Thymus (tissue), 11 donors: Measurements from ENCODE around the gene RAB12. TPM values are rescaled to one million over a fixed set of nuclear protein-coding genes. Genes with fewer than 3 reads are reported as not detected.

Source experiments
- DNase-seq, 9 donors: peaks; one replicate each; pipeline ENCODE4 v3.0.0-alpha.2; 2013; ENCODE audit warnings: low spot score in 9 of 9, low read depth in 6 of 9, missing footprints in 1 of 9
- H3K27ac ChIP-seq, 2 donors: one replicate each; pipeline ENCODE4 v1.5.1; 2013; ENCODE audit warnings: control low read depth in 1 of 2, low read depth in 1 of 2, low read length in 1 of 2, mild to moderate bottlenecking in 1 of 2, moderate library complexity in 1 of 2
- H3K27me3 ChIP-seq, 2 donors: one replicate each; pipeline ENCODE4 v1.5.1; 2013; ENCODE audit warnings: low read length in 1 of 2; ENCODE audit not compliant: control insufficient read depth in 2 of 2, insufficient read depth in 1 of 2
- H3K36me3 ChIP-seq, 2 donors: one replicate each; pipeline ENCODE4 v1.5.1; 2013; ENCODE audit warnings: low read length in 1 of 2, mild to moderate bottlenecking in 1 of 2, moderate library complexity in 1 of 2; ENCODE audit not compliant: control insufficient read depth in 2 of 2, insufficient read depth in 2 of 2
- H3K4me1 ChIP-seq, 2 donors: one replicate each; pipeline ENCODE4 v1.5.1; 2013; ENCODE audit warnings: low read length in 2 of 2; ENCODE audit not compliant: control insufficient read depth in 2 of 2, insufficient read depth in 2 of 2
- H3K4me3 ChIP-seq, 2 donors: one replicate each; pipeline ENCODE4 v1.5.1; 2013; ENCODE audit warnings: low read length in 2 of 2, control low read depth in 1 of 2, mild to moderate bottlenecking in 1 of 2
- H3K9me3 ChIP-seq, 2 donors: one replicate each; pipeline ENCODE4 v1.5.1; 2013; ENCODE audit warnings: low read length in 1 of 2, mild to moderate bottlenecking in 1 of 2; ENCODE audit not compliant: control insufficient read depth in 2 of 2, insufficient read depth in 1 of 2
- WGBS: extraction: QIAGEN DNeasy Blood & Tissue Kit; methylation state at CpG from one replicate; pipeline ENCODE4 v1.1.7; 2013; 5-methylcytosine and 5-hydroxymethylcytosine counted together
- polyA plus RNA-seq: library from polyadenylated mRNA; stranded (reverse); fragments of 200-250 nt; gene quantifications from one replicate; pipeline ENCODE4 v1.2.3, GENCODE V29; 2013
- total RNA-seq: library from RNA; stranded (reverse); fragments of 120-200 nt; gene quantifications from one replicate; pipeline ENCODE4 v1.2.4, GENCODE V29; 2013
- donor health status: healthy.

Gene RAB12
- total and polyA plus RNA-seq, 2 donors: 17.8 to 60.0 TPM

DNA sequence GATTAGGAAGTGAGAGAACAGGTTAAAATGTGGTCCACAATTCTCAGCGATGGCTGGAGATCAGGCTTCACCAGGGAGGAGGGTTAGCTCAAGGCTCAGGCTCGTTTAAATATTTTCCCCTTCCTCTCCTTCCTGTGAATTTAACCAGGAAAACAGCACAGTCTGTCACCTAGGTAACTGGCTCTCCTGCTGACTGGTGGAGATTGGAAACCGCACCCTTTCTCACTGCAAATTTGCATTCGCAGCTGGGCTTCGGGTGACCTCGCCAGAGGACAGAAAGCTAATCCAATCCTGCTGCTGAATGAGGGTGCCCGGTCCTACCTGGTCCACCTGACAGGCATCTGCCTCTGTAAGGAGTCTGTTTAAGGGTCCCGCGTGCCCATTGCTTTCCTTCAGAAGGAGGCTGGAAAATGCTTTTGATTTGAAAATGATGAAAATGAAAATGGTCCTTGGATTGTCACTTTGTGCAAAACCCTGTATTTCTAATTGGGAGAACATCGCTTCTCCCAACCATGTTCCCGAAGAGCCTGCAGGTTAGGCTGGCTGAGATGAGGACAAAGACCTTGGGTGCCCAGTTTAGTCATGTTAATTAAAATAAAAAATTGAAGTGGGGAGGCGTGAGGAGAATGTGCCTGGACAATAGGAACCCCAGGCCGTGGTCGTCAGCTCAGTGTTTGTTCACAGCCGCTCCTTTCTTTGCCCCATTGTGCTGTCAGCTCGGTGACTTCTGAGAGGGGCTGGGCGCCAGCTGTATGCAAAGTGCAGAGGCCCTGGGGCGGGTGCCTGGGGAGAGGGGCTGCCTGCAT is 52.7 kb downstream of the RAB12 start:
- Histone ChIP-seq H3K4me3 (no peak overlapping the region), H3K9me3 (no peaks in the 10 kb centered on the region), H3K36me3 (no peaks in the 10 kb centered on the region), H3K27me3 (peaks cover 0 to 6% of the 10 kb centered on the region in 2 donors), H3K27ac (no peak overlapping the region), H3K4me1 (no peaks in the 10 kb centered on the region)
- no peak for DNase-seq
- WGBS: 55% methylated on average over 18 of the region's 18 CpGs

DNA sequence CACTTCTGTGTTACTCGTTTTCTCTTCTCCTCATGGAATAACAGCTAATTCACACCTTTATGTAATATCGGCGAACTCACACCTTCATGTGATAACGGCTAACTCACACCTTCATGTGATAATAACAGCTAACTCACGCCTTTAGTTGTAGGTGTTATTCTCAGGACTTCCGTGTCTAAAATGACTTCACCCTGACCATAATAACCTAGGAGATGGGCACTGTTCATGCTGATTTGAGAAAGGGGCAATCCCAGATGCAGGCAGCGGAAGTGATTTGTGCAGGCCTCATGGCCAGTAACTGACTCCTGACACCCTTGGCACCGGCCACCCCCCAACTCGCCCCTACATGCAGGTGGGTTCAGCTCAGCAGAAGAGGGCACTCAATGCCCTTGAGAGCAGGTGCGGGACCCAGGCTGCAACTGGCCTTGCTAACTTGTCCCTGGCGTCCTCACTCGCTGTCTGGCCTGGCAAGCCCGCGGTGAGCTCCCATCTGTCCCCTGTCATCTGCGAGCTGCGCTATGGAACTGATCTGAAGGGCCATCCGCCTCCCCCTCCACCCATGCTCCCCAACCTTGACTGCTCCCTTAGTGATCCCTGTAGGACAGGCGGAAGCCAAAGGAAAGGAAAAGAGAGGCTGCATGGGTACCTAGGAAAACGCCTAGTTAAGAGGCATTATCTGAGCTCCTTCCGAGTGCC is 53.5 kb downstream of the RAB12 start:
- H3K27me3 ChIP-seq: peaks cover 0 to 6% of the 10 kb centered on the region in 2 donors

DNA sequence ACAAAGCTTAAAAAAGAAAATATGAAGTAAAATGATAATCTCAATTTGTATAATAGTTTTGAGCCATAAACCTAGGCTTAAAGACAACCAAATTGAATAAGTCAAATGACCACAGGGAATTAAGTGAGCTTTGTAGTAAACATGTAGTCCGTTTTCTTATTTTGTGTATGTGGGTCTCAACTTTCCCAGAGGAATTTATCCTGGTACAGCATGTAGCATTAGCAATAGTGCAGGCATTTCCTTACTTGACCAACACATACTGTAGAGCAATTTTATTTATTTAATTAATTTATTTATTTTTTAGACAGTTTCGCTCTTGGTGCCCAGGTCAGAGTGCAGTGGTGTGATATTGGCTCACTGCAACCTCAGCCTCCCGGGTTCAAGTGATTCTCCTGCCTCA is 58.6 kb downstream of the RAB12 start:
- no peak for DNase-seq
- no peaks in the 10 kb centered on the region for H3K4me1 ChIP-seq
- H3K27me3 ChIP-seq: no peaks in the 10 kb centered on the region
- H3K9me3 ChIP-seq: no peaks in the 10 kb centered on the region
- no peak overlapping the region for H3K27ac ChIP-seq
- H3K36me3 ChIP-seq: no peaks in the 10 kb centered on the region
- WGBS: 94% methylated on average over 3 of the region's 3 CpGs
- H3K4me3 ChIP-seq: no peak overlapping the region

More for the DNA sequence above, 53.5 kb downstream of the RAB12 start:
- Histone ChIP-seq H3K36me3 (no peaks in the 10 kb centered on the region), H3K9me3 (no peaks in the 10 kb centered on the region), H3K4me3 (no peak overlapping the region), H3K27ac (no peak overlapping the region), H3K4me1 (no peaks in the 10 kb centered on the region)
- DNase-seq: no peak
- WGBS: 97% methylated on average over 20 of the region's 20 CpGs

DNA sequence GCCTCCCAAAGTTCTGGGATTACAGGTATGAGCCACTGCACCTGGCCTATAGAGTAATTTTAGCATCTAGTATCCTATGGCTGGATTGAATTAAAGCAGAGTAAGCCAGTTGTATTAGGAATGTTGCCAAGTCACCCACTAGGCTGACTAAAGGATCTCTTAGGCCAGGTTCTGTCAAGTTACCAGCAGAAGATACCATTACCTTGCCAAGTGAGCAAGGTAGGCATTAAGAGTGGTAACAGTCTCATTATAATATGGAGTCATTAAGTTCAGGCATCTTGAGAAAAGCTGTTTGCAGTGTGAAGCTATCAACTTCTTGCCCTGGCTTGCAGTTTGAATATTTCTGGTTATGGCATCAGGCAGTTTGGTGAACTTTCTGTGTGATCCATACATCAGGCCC is 59.1 kb downstream of the RAB12 start:
- Histone ChIP-seq H3K27me3 (no peaks in the 10 kb centered on the region), H3K27ac (no peak overlapping the region), H3K9me3 (no peaks in the 10 kb centered on the region), H3K36me3 (no peaks in the 10 kb centered on the region), H3K4me3 (no peak overlapping the region), H3K4me1 (no peaks in the 10 kb centered on the region)
- no peak for DNase-seq

DNA sequence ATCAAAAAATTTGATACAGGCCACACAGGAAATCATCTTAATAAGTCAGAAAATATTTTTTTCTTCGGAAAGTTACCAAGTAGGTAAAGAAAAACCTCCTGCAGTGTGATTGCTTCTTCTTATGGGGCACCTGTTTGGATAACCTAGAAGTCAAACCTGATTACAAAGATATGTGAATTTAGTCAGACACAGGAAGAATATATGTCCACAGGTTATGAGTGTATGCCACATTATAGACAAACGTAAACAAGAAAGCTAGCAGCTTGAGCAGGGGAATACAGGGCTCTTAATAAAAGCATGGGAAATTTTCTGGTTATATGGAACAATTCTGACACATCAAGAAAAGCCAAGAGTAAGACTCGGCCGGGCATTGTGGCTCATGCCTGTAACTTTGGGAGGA is 60.3 kb downstream of the RAB12 start:
- H3K9me3 ChIP-seq: no peaks in the 10 kb centered on the region
- DNase-seq: no peak
- 82% methylated on average over 4 of the region's 4 CpGs for WGBS
- H3K27ac ChIP-seq: no peak overlapping the region
- no peak overlapping the region for H3K4me3 ChIP-seq
- H3K4me1 ChIP-seq: no peaks in the 10 kb centered on the region
- no peaks in the 10 kb centered on the region for H3K36me3 ChIP-seq
- no peaks in the 10 kb centered on the region for H3K27me3 ChIP-seq

DNA sequence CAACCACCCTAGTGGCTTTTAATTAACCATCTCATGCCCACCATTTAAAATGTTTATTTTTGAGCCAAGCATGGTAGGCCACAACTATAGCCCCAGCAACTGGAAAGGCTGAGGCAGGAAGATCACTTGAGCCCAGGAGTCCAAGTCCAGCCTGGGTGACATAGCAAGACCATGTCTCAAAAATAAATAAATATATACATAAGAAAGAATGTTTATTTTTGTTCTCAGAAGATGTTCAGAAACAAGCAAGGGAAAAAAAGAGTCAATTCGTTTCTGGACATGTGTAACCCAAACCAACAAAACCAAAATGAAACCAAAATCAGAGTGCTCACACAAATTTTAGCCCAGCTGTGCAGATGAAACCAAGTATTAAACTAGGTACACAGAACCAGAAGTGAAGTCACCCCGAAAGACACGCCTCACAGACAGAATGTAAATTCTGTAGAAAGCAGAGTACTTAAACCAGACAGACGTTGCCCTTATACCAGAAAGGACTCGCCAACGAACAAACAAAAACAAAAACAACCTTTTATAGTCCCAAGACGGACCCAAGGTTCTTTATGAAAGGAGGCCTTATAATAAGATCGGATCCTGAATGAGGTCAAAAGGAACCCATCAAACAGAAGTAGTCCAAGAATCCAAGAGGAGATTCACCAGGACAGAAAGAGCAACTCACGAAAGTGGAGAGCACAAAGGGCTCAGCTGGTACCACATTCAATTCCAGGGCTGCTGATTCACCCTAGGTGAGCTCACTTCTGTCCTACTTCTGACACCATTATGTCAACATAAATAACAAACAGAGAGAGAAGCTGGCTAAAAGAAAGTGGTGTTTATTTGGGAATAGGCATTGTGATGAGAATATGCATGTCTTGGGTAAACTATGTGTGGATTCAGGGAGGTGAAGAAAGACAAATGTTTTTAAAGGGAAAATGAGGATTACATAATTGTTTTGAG is 64.3 kb downstream of the RAB12 start:
- H3K4me3 ChIP-seq: no peak overlapping the region
- DNase-seq: no peak
- 94% methylated on average over 9 of the region's 9 CpGs for WGBS
- no peaks in the 10 kb centered on the region for H3K36me3 ChIP-seq
- H3K4me1 ChIP-seq: no peaks in the 10 kb centered on the region
- no peaks in the 10 kb centered on the region for H3K9me3 ChIP-seq
- H3K27ac ChIP-seq: no peak overlapping the region
- no peaks in the 10 kb centered on the region for H3K27me3 ChIP-seq

DNA sequence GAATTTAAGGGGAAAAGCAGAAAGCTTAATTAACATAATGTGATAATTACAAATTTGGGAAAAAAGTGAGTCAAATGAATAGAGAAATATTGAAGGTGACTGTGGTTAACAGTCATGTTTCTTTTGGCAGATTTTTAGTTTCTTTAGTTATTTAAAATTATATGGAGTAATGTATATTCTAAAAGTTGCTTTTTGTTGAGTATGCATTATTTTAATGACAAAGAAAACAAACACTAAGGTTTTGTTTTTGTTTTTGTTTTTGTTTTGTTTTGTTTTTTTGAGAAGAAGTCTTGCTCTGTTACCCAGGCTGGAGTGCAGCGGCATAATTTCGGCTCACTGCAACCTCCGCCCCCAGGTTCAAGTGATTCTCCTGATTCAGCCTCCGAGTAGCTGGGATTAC is 65.8 kb downstream of the RAB12 start:
- Histone ChIP-seq H3K4me3 (no peak overlapping the region), H3K4me1 (no peaks in the 10 kb centered on the region), H3K27me3 (no peaks in the 10 kb centered on the region), H3K27ac (no peak overlapping the region), H3K9me3 (no peaks in the 10 kb centered on the region), H3K36me3 (no peaks in the 10 kb centered on the region)
- WGBS: 97% methylated on average over 4 of the region's 4 CpGs
- DNase-seq: no peak

DNA sequence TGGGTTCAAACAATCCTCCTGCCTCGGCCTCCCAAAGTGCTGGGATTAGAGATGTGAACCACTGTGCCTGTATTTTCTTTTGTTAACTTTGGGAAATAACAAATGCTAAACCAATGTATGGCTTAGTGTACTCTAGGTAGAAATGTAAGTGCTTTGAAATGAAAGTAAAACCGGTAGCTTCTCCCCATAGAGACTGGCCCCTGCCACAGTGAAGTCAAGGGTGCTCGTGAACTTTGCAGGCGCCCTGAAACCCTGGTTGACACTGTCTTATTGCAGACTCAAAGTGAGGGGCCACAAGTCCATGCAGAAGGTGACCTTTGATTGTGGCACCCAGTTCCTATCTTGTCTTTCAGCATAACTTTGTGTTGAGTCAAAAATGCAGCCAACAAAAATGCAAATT is 72.0 kb downstream of the RAB12 start:
- no peaks in the 10 kb centered on the region for H3K9me3 ChIP-seq
- H3K4me1 ChIP-seq: peaks cover 0 to 2% of the 10 kb centered on the region in 2 donors
- no peaks in the 10 kb centered on the region for H3K36me3 ChIP-seq
- H3K27me3 ChIP-seq: no peaks in the 10 kb centered on the region
- H3K4me3 ChIP-seq: no peak overlapping the region
- no peak for DNase-seq
- 93% methylated on average over 4 of the region's 4 CpGs for WGBS
- H3K27ac ChIP-seq: no peak overlapping the region

DNA sequence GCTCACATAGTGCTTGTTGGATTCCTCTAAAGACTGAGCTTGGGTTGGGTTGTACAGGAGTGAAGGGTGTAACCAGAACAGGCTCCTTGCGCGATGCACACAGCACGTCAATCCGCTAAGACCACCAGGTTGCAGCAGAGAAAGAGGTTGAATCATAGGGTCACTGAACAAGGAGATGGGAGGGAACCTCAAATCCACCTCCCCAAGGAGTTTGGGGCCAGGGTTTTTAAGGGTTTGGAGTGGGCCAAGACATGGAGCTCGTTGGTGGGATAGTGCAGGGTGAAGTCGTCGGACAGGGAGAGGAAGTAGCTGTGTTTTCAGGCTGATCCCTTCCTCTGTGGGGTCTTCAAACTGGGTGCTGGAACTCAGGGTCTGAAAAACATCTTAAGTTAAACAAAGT is 75.3 kb downstream of the RAB12 start:
- peaks cover 0 to 2% of the 10 kb centered on the region in 2 donors for H3K4me1 ChIP-seq
- no peaks in the 10 kb centered on the region for H3K9me3 ChIP-seq
- no peak overlapping the region for H3K4me3 ChIP-seq
- H3K27ac ChIP-seq: no peak overlapping the region
- no peaks in the 10 kb centered on the region for H3K27me3 ChIP-seq
- WGBS: 95% methylated on average over 7 of the region's 7 CpGs
- no peaks in the 10 kb centered on the region for H3K36me3 ChIP-seq
- no peak for DNase-seq
